ENCODE measurements around the gene ZDHHC13.

Gene ZDHHC13, protein sequence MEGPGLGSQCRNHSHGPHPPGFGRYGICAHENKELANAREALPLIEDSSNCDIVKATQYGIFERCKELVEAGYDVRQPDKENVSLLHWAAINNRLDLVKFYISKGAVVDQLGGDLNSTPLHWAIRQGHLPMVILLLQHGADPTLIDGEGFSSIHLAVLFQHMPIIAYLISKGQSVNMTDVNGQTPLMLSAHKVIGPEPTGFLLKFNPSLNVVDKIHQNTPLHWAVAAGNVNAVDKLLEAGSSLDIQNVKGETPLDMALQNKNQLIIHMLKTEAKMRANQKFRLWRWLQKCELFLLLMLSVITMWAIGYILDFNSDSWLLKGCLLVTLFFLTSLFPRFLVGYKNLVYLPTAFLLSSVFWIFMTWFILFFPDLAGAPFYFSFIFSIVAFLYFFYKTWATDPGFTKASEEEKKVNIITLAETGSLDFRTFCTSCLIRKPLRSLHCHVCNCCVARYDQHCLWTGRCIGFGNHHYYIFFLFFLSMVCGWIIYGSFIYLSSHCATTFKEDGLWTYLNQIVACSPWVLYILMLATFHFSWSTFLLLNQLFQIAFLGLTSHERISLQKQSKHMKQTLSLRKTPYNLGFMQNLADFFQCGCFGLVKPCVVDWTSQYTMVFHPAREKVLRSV

DNA sequence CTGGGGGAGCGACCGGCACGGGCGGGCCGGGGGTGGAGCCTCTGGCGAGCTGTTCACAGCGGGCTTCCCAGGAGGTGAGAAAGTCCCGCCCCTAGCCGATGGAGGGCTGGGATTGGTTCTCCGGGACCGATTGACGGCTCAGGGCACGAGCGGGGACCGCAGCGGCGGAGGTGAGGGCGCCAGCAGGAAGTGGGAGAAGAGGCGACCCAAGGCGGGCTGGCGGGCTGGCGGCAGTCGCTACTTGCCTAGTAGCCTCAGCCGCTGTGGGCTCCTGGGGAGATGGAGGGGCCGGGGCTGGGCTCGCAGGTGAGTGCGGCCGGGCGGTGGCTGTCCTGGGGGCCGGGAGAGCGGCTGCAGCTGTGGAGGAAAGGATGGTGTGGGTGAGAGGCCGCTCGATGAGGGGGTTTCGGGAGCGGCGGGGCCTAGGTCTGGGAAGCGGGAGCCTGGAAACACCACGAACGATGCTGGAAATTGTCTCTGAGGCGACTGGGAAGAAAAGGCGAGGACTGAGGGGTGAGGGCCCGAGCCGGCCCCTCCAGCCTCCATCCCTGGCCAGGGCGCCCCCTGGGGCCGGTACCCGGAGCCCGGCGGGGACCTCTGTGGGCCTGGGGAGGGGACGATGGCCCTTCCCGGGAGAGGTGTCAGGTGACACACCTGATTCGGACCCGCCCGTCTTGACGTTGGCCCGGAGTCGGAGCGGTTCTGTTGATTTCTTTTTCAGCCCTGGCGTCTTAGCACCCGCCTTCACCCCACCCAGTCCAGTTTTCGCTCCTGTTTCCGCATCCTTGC is at the start of gene ZDHHC13:
Gene ZDHHC13, plus strand, starts transcription at position 198 of the 789 bp plus-strand sequence. Its CDS starts 82 bp downstream, at position 280.
- H3K27ac ChIP-seq, result peak within 1 kb of the TSS; percentile 20; the same call in 1 of the 2 replicates

DNA sequence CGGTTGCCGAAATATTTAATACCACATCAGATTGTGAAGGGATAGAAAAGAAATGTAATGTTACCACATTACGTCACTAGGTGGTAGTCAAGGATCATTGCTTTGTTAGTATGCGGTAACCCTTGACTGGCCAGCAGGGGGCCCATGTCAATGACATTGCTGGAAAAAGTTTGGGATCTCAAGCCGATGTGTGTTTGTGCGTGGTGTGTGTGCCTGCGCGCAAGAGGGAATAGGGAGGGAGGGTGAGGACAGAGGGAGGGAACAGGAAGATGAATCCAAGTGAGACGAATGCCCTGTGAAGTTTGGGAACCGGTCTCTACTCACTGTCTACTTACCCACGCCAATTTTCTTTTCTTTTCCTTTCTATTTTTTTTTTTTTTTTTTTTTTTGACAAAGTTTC is 45.7 kb upstream of the ZDHHC13 start:
- Histone ChIP-seq H2AFZ (ENCODE audit: low read depth) (peak overlapping the region; percentile 65), H3K4me3 (IDR thresholded peaks at IDR 0.05; ENCODE audit: insufficient read depth, low read depth, low read length) (no peak overlapping the region)

More for the DNA sequence above, at the start of gene ZDHHC13:
- no peak within 1 kb of the TSS for H3K4me3 ChIP-seq (IDR thresholded peaks at IDR 0.05; ENCODE audit: insufficient read depth, low read depth, low read length)
- no peaks in the 10 kb centered on the region for H3K27me3 ChIP-seq (ENCODE audit: insufficient read depth, low read depth)
- TF ChIP-seq, protein P1, sequence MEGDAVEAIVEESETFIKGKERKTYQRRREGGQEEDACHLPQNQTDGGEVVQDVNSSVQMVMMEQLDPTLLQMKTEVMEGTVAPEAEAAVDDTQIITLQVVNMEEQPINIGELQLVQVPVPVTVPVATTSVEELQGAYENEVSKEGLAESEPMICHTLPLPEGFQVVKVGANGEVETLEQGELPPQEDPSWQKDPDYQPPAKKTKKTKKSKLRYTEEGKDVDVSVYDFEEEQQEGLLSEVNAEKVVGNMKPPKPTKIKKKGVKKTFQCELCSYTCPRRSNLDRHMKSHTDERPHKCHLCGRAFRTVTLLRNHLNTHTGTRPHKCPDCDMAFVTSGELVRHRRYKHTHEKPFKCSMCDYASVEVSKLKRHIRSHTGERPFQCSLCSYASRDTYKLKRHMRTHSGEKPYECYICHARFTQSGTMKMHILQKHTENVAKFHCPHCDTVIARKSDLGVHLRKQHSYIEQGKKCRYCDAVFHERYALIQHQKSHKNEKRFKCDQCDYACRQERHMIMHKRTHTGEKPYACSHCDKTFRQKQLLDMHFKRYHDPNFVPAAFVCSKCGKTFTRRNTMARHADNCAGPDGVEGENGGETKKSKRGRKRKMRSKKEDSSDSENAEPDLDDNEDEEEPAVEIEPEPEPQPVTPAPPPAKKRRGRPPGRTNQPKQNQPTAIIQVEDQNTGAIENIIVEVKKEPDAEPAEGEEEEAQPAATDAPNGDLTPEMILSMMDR (conservative IDR thresholded peaks at IDR 0.05; ENCODE audit: low read depth, low read length), result peak; percentile 32; the same call in 1 of the 2 replicates
- peak within 1 kb of the TSS; percentile 90 for H2AFZ ChIP-seq (ENCODE audit: low read depth)
- H3K36me3 ChIP-seq (ENCODE audit: insufficient read depth), result no peaks in the 10 kb centered on the region
- no peaks in the 10 kb centered on the region for H4K20me1 ChIP-seq (ENCODE audit: insufficient read depth)
- H3K4me2 ChIP-seq, result peak within 1 kb of the TSS; percentile 95
- peak within 1 kb of the TSS; percentile 79 for H3K9ac ChIP-seq
- peaks cover 8% of the 10 kb centered on the region; the same call in 1 of the 2 replicates for H3K79me2 ChIP-seq (ENCODE audit: insufficient read depth, low read depth)
- H3K4me1 ChIP-seq (ENCODE audit: low read depth, poor library complexity, severe bottlenecking), result peaks cover 18% of the 10 kb centered on the region

DNA sequence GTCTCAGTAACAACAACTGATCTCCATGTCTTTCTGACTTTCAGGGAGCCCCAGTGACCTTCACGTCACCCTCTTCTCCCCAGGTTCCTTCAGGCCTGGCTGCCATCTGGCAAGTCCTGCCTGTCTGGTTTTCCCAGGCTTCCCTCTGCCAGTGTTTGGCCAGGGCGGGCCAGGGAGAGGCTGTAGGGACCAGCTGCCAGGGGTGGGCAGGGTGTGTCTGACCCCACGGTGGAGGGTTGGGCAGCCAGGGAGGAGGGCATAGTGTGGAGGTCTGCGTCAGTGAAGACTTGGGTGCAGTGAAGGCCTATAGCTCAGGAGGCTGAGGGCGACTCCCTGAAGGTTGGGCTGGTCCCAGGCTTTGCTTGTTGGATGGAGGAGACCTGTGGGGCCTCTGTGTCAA is 44.5 kb upstream of the ZDHHC13 start:
- TF ChIP-seq, protein P1 (conservative IDR thresholded peaks at IDR 0.05; ENCODE audit: low read depth, low read length), result no peak
- Histone ChIP-seq H3K27ac (no peak overlapping the region), H3K27me3 (ENCODE audit: insufficient read depth, low read depth) (no peaks in the 10 kb centered on the region), H3K36me3 (ENCODE audit: insufficient read depth) (no peaks in the 10 kb centered on the region), H3K9ac (no peak overlapping the region), H3K4me2 (no peak overlapping the region), H3K4me1 (ENCODE audit: low read depth, poor library complexity, severe bottlenecking) (peaks cover 4% of the 10 kb centered on the region), H3K4me3 (IDR thresholded peaks at IDR 0.05; ENCODE audit: insufficient read depth, low read depth, low read length) (no peak overlapping the region), H3K79me2 (ENCODE audit: insufficient read depth, low read depth) (no peaks in the 10 kb centered on the region), H2AFZ (ENCODE audit: low read depth) (no peak overlapping the region), H4K20me1 (ENCODE audit: insufficient read depth) (no peaks in the 10 kb centered on the region)

More for the DNA sequence above, 45.7 kb upstream of the ZDHHC13 start:
- H3K4me2 ChIP-seq, result peak overlapping the region; percentile 27; the same call in 1 of the 2 replicates
- no peak overlapping the region for H3K27ac ChIP-seq
- H3K79me2 ChIP-seq (ENCODE audit: insufficient read depth, low read depth), result no peaks in the 10 kb centered on the region
- no peaks in the 10 kb centered on the region for H3K36me3 ChIP-seq (ENCODE audit: insufficient read depth)
- no peaks in the 10 kb centered on the region for H4K20me1 ChIP-seq (ENCODE audit: insufficient read depth)
- peak overlapping the region; percentile 18; the same call in 1 of the 2 replicates for H3K9ac ChIP-seq
- TF ChIP-seq, protein P1 (conservative IDR thresholded peaks at IDR 0.05; ENCODE audit: low read depth, low read length), result peak; percentile 98
- H3K4me1 ChIP-seq (ENCODE audit: low read depth, poor library complexity, severe bottlenecking), result peaks cover 4% of the 10 kb centered on the region
- no peaks in the 10 kb centered on the region for H3K27me3 ChIP-seq (ENCODE audit: insufficient read depth, low read depth)
